GM19468 (cell line): ENCODE results near the gene RESF1.

Experiments used
- ATAC-seq: cut with Tn5 transposase; IDR thresholded peaks from one replicate; pipeline ENCODE4 v1.9.1; 2021; ENCODE audit warnings: mild to moderate bottlenecking, moderate library complexity, moderate number of reproducible peaks; ENCODE audit not compliant: unreplicated experiment; ENCODE audit errors: extremely low read depth

Gene RESF1

GRCh38 chr12:31959701-31960391 lies 631 bp downstream of the RESF1 start:
- peak; percentile 3 for ATAC-seq

- no peak for ATAC-seq
Observed at GRCh38 chr12:31961137-31961536, 1.9 kb downstream of the RESF1 start.

- ATAC-seq, result no peak
Observed at GRCh38 chr12:31962076-31962475, 2.9 kb downstream of the RESF1 start.

GRCh38 chr12:31964280-31964679 lies 5.1 kb downstream of the RESF1 start:
- ATAC-seq, result no peak

- ATAC-seq, result no peak
Observed at GRCh38 chr12:31965090-31965489, 5.9 kb downstream of the RESF1 start.

- no peak for ATAC-seq
Observed at GRCh38 chr12:31966558-31967205, 7.5 kb downstream of the RESF1 start.

- ATAC-seq, result no peak
Observed at GRCh38 chr12:31967539-31967938, 8.3 kb downstream of the RESF1 start.

- no peak for ATAC-seq
Observed at GRCh38 chr12:31970199-31970598, 11.0 kb downstream of the RESF1 start.

GRCh38 chr12:31973818-31974217 lies 14.6 kb downstream of the RESF1 start:
- ATAC-seq, result no peak

- ATAC-seq, result no peak
Observed at GRCh38 chr12:31974673-31975072, 15.5 kb downstream of the RESF1 start.

- no peak for ATAC-seq
Observed at GRCh38 chr12:31984806-31985591, 25.8 kb downstream of the RESF1 start.

GRCh38 chr12:31985832-31986231 lies 26.6 kb downstream of the RESF1 start:
- ATAC-seq, result no peak

GRCh38 chr12:31989571-31990362 lies 30.6 kb downstream of the RESF1 start:
- no peak for ATAC-seq

GRCh38 chr12:31991146-31991545 lies 31.9 kb downstream of the RESF1 start:
- ATAC-seq, result no peak

- ATAC-seq, result no peak
Observed at GRCh38 chr12:31991815-31992214, 32.6 kb downstream of the RESF1 start.

- ATAC-seq, result no peak
Observed at GRCh38 chr12:31999692-32000091, 40.5 kb downstream of the RESF1 start.

GRCh38 chr12:32000373-32001005 lies 41.3 kb downstream of the RESF1 start:
- ATAC-seq, result no peak

- ATAC-seq, result no peak
Observed at GRCh38 chr12:32002848-32003493, 43.8 kb downstream of the RESF1 start.

- ATAC-seq, result no peak
Observed at GRCh38 chr12:32003654-32004053, 44.4 kb downstream of the RESF1 start.
